Measurements from ENCODE around the gene FBH1. TPM values are rescaled to one million over a fixed set of nuclear protein-coding genes. Genes with fewer than 3 reads are reported as not detected.
"Not testable (repeated sequence)": the region's sequence is repeated elsewhere in the genome, so short reads cannot be mapped to it uniquely, and the experiment has no call there.

Gene FBH1
- total RNA-seq, 1 donor from 2014 or later = 35.3 TPM

DNA sequence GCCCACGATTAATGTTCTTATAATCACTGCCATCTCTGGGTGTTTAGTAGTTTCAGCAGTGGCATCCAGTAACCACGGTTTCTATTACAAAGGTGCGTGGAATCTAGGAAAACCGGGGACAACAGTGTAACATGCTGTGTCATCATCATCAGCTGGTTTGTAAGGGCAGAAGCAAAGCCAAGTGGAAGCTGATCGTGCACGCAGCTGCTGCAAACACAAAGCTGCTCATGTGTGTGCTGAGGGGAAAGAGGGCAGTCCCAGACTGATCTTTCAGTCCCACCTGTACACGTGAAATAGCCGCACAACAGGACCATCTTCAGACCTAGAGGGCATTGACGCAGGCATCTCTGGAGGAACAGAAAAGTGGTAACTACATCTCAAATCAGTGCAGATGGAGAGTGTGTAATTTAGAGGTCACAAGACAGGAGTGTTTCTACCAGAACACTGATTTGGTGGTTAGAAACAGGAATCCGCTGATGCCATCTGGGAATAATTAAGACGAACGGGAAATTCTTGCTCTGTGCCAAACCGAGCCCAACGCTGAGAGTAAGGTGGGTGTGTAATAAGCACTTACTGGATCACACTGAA is 13.8 kb upstream of the FBH1 start:
- peak; percentile 52 for ATAC-seq

DNA sequence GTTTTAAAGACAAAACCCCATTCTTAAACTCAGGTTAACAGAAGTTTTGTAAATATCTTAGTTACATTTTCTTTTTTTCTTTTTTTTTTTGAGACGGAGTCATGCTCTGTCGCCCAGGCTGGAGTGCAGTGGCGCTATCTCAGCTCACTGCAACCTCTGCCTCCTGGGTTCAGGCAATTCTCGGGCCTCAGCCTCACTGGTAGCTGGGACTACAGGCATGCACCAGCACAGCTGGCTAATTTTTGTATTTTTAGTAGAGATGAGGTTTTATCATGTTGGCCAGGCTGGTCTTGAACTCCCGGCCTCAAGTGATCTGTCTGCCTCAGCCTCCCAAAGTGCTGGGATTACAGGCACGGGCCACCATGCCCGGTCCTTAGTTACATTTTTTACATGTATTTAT is 13.0 kb upstream of the FBH1 start:
- ATAC-seq = not testable (repeated sequence)

- no peak for ATAC-seq
Observed at GRCh38 chr10:5882961-5883360, 7.1 kb upstream of the FBH1 start.

GRCh38 chr10:5885619-5886018 is 4.4 kb upstream of the FBH1 start:
- ATAC-seq = no peak

GRCh38 chr10:5887029-5887428 is 3.0 kb upstream of the FBH1 start:
- no peak for ATAC-seq

- no peak for ATAC-seq
Observed at GRCh38 chr10:5887641-5888040, 2.4 kb upstream of the FBH1 start.

- no peak for ATAC-seq
Observed at GRCh38 chr10:5888351-5888750, 1.7 kb upstream of the FBH1 start.

GRCh38 chr10:5888843-5889623 is 1.0 kb upstream of the FBH1 start:
- ATAC-seq = peak; percentile 18

DNA sequence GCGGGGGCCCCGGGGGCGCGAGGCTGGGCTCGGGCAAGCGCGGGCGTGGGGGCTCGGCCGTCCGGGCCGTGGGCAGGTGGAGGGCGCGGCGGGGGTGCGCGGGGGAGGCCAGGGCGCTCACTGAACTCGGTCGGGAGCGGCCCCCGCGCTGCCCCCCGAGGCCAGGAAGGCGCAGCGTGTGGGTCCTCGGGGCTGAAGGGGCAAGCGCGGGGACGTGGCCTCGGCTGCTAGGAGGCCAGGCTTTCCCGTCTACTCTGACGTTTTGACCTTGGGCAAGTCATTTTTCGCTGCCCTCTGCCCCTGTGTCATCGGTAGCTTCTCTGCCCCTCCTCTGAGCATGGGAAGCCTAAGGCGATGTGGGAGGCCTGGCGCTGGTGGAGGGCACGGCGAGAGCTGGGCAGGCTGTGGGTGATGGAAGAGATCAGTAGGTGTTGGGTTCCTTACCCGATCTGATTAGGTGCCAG is 441 bp downstream of the FBH1 start:
- no peak for ATAC-seq

DNA sequence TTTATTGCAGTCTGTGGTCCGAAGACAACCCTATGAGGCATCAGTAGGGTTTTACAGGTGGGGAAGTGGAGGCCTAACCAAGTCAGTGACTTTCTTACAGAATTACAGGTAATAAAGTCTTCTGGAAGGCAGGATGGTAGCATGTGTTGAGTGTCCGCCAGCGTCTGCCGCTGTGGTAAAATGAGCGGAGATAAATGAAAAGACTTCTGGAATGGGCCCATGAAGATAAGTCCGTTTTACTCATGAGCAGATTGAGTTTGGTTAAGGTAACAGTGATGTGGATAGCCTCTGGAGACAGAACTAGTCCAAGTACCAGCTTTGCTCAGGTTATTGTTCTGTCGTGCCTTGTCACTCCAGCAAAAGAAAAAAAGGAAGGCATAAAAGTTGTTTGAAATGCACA is 966 bp downstream of the FBH1 start:
- no peak for ATAC-seq

- no peak for ATAC-seq
Observed at GRCh38 chr10:5892007-5892406, 2.0 kb downstream of the FBH1 start.

GRCh38 chr10:5893321-5893720 is 3.3 kb downstream of the FBH1 start:
- ATAC-seq = no peak

DNA sequence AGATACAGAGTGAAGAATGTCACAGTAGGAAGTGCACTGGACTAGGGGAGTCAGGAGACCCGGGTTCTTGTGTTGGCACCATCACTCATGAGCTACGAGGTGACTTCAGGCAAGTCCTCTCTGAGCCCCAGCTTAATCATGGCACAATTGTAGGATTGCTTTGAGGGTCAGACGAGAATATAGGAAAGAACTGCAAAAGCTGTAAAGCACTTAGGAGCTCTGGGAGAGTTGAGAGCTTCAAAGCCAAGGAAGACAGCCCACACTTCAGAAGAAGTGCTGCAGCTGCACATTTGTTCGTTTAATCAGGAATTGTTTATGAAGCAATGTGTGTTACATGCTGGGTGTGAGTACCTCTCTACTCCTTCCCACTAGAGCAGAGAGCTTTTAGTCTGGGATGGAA is 4.4 kb downstream of the FBH1 start:
- ATAC-seq = no peak

- ATAC-seq = no peak
Observed at GRCh38 chr10:5894873-5895272, 4.8 kb downstream of the FBH1 start.

DNA sequence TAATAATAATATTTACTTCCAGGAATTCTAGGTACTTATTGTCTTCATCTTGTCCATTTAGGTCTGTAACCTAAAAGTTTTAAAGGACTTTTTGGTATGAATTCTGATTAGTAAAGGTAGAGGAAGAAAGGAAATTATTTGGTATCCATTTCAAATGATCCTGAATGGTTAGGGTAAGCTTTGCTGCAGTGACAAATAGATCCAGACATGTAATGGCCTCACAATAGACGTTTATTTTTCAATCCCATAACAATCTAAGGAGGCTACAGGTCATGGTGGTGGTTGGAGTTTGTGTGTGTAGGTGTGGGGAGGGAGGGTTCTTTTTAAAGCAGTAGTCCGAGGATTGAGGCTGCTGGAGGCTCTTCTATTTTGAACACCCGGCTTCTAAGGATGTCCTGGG is 5.3 kb downstream of the FBH1 start:
- ATAC-seq = no peak

DNA sequence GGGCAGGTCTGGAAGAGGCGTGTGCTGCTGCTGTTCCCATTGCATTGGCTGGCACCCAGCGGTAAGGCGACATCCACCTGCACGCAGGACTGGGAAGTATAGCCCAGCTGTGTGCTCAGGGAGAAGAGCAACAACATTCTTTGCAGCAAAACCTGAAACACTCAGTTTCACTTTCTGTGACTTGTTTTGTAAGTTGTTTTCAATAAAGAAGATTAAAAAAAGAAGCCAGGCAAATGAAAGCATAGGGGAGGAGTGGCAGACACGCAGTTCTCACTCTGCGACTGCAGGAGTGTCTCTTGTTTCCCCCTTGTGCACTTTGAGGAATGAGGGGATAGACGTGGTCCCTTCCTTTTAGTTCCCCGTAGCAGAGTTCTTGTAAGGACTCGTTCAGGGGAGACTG is 5.8 kb downstream of the FBH1 start:
- ATAC-seq = no peak

GRCh38 chr10:5896208-5897052 is 6.4 kb downstream of the FBH1 start:
- ATAC-seq = no peak

- ATAC-seq = no peak
Observed at GRCh38 chr10:5897053-5897340, 7.0 kb downstream of the FBH1 start.

GRCh38 chr10:5897504-5897903 is 7.5 kb downstream of the FBH1 start:
- no peak for ATAC-seq

- ATAC-seq = no peak
Observed at GRCh38 chr10:5898163-5898562, 8.1 kb downstream of the FBH1 start.

- ATAC-seq = no peak
Observed at GRCh38 chr10:5900247-5900646, 10.2 kb downstream of the FBH1 start.

DNA sequence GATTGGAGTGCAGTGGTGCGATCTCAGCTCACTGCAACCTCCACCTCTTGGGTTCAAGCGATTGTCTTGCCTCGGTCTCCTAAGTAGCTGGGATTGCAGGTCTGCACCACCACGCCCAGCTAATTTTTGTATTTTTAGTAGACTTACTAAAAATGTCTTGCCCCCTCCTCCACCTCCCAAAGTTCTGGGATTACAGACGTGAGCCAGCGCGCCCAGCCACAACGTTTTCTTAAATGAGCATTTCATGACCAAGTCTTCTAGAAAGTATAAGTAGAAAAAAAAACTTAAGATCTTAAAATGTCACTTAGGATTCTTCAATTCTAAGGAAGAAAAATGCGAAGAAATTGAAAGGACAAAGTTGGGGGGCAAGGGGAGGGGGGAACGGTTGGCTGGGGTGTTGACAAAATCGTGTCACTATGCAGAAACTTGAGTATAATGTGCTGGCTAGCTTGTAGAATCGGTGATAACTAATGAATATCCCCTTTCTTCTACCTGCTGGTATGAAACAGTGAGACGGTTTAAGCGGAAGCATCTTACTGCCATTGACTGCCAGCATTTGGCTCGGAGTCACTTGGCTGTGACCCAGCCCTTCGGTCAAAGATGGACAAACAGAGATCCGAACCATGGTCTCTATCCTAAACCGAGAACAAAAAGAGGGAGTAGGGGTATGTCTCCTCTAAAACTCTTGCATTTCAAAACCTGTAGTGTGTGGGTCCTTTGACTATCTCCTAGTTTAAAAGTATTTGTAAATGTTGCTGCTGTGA is 12.7 kb downstream of the FBH1 start:
- no peak for ATAC-seq

DNA sequence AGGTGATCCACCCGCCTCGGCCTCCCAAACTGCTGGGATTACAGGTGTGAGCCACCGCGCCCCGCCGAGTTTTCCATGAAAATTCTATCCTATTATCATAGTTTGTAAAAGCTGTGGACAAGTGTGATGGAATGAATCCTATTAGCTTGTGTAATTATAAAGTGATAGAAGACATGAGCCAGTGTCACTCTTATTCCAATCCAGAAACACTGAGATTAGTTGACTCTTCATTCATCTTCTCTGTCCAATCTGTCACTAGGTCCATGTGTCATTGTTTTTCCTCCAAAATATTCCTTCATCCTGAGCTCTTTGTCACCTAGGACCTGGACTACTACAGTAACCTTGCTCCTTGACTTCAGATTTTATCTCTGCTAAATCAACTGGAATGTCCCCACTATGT is 13.5 kb downstream of the FBH1 start:
- no peak for ATAC-seq

Measured in esophagus mucosa (tissue), 1 donor.